GM19351 (cell line): ENCODE data around the gene RABGAP1L.
"Not testable (repeated sequence)": the region's sequence is repeated elsewhere in the genome, so short reads cannot be mapped to it uniquely, and the experiment has no call there.

Experiments
- ATAC-seq: cut with Tn5 transposase; IDR thresholded peaks from one replicate; pipeline ENCODE4 v1.9.1; 2021; ENCODE audit warnings: mild to moderate bottlenecking, moderate library complexity; ENCODE audit not compliant: unreplicated experiment

Gene RABGAP1L

DNA sequence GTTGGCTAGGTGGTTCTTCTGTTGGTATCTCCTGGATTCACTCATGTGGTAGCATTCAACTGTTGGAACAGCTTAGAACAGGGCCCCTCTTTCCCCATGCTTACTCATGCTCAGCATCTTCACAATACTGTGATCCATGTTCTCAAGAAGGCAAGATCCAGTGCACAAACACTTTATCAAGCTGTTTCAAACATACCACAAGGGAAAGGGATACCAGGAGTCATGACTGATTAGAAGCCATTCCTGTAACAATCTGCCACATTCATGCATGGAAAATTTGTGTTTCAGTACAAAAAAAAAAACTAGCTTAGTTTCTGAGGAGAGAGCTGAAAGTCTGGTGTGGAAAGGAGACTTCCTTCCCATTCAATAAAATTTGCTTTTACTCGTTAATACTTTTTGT is 670.7 kb downstream of the RABGAP1L start:
- ATAC-seq, result no peak

DNA sequence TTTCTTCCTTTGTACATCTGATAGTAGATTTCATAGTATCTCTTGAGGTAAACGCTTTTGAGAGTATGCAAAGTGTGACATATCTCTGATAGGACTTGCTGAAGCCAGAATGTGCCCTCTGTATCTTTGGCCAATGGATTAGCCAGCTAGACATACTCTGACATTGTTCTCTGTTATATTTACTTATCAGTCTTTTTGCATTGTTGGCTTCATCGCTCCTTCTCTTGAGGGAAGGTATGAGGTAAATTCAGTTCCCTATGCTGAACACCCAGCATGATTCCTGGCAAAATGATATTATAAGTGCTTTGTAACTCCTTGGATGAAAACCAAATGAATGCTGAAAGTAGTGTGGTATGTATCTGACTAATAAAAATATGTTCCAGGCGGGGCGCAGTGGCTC is 677.2 kb downstream of the RABGAP1L start:
- no peak for ATAC-seq

DNA sequence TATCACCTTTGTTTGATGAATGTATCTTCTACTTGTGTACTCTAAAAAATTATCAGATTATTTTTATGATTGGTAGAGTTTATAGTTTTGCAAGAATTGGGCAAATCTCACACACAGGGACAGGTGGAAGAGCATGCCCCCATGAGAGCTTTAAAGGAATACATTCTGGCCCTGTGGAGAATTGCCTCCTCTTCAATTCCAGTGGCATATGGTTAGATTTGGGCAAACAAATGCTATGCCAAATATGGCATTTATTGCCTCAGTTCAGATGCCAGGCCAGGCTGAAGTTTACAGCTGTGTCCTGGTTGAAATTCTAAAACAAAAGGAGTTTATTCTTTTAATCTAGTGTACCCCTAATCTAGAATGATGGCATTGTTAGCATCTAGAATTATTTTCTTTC is 678.1 kb downstream of the RABGAP1L start:
- no peak for ATAC-seq

DNA sequence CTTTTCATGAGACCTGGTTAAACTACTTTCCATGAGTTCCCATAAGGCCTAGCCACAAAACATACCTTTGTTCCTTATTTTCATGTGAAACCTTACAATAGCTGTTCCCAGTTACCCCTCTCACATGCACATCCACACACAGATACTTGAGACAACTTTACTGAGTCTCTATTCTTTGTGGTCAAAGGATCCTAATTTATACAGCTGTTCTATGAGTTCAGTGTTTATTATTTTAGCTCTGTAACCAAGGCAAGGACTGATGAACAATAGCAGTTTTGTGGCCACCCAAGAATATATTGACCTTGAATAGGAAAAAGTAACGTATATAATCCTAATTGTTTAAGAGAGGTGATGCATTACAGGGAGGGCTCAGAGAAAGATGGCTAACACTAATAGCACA is 679.9 kb downstream of the RABGAP1L start:
- ATAC-seq, result no peak

DNA sequence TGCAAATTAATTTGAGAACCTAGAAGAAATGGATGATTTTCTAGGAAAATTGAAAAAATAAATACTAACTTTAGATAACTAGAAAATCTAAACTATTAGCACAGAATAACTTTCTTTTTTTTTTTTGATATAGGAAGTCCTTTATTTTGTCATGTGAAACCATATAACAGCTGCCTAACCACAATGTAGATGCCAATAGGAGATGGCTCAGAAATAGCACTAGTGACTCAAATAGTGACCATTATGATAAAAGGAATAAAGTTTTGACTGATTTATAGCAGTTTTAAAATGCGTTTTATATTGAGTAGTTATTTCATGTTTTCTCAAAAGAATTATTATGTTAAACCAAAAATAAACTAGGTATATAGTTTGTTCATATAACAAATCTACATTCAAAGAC is 682.4 kb downstream of the RABGAP1L start:
- peak; percentile 81 for ATAC-seq

DNA sequence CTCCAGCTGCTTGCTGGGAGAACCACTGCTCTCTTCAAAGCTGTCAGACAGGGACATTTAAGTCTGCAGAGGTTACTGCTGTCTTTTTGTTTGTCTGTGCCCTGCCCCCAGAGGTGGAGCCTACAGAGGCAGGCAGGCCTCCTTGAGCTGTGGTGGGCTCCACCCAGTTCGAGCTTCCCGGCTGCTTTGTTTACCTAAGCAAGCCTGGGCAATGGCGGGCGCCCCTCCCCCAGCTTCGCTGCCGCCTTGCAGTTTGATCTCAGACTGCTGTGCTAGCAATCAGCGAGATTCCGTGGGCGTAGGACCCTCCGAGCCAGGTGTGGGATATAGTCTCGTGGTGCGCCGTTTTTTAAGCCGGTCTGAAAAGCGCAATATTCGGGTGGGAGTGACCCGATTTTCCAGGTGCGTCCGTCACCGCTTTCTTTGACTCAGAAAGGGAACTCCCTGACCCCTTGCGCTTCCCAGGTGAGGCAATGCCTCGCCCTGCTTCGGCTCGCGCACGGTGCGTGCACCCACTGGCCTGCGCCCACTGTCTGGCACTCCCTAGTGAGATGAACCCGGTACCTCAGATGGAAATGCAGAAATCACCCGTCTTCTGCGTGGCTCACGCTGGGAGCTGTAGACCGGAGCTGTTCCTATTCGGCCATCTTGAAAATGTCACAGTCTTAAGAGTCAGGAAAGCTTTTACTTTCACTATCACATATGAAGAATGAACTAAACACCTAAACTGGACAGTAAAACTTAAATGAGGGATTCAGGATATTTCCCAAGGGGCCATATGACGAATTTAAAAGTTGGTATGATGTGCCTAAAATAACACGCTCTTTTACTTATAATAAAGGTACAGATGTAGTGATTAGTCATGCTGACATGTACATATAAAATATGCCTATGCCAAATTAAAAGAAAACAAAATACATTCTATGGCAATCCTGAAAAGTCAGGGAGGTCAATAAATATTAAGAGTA is 689.6 kb downstream of the RABGAP1L start:
- not testable (repeated sequence) for ATAC-seq

DNA sequence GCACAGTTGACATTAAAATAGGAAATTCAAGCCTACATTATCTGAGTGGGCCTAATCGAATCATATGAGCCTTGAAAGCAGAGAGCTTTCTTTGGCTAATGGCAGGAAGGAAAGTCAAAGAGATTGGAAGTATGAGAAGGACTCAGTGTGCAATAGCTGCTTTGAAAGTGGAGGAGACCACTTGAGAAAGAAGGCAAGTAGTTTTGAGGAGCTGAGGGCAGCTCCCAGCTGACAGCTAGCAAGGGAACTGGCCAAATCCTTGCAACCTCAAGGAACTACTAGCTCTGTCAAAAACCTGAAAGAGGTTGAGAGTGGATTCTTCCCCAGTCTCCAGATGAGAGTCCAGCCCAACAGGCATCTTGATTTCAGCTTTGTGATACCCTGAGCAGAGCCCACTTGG is 691.4 kb downstream of the RABGAP1L start:
- no peak for ATAC-seq

DNA sequence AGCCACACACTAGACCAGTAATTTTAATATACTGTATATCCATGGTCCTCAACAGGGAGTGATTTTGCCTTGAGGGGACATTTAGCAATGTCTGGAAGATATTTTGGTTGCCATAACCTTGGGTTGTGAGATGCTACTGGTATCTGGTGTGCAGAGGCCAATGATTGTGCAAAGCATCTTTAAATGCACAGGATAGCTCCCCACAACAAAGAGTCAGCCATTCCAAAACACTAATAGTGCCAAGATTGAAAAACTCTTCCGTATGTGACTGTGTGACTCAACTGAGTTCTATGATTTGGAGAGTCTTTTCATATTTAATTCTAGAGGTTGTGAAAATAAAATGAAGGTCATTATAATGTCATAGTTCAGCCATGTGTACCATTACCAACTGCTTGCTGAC is 699.0 kb downstream of the RABGAP1L start:
- no peak for ATAC-seq

DNA sequence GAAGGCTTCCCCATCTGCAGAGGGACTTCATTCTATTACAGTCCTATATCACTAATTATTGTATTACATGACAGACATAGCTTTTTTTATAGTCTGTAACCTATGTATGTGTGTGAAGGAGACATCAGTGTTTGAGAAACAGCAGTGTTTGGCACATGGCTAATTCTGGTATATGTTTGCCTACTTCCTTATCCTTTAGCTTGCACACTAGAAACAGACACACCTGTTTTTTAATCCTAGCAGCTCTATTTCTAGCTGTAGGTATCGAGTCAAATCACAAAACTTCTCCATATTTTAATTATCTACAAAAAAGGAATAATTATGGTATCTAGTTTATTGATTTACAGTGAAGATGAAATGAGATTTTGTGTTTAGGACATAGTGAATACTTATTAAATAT is 711.0 kb downstream of the RABGAP1L start:
- no peak for ATAC-seq

DNA sequence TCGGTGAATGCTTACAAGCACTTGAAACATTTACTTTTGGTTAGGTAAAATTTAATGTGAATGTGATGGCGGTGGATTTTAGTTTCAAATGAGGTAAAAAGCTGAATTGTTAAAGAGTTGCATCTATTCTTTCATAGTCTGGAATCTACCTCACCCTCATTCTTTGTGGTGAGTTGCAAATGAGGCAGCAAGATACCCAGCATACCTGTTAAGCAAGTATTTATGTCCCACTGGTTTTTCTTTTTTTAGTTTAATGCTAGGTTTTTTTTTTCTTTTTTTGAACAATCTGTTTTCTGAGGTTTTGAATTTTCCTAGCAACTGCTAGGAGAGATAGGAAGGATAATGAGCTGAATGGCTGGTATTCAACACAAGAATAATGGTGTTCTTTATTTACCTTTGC is 712.6 kb downstream of the RABGAP1L start:
- ATAC-seq, result no peak

DNA sequence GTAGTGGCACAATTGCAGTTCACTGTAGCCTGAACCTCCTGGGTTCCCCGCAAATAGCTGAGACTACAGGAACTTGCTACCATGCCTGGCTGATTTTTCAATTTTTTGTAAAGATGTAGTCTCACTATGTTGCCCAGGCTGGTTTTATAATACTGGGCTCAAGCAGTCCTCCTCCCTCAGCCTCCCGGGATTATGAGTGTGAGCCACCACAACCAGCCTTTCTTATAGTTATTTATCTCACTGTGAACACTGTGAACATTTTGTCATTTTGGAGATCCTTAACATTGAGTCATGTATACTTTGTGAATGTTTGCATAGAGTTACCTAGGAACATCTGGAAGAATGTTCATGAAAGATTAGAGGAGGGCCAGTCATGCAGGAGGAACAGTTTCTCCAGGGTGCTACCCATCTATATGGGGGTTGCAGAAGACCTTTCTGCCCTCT is 713.3 kb downstream of the RABGAP1L start:
- ATAC-seq, result no peak

DNA sequence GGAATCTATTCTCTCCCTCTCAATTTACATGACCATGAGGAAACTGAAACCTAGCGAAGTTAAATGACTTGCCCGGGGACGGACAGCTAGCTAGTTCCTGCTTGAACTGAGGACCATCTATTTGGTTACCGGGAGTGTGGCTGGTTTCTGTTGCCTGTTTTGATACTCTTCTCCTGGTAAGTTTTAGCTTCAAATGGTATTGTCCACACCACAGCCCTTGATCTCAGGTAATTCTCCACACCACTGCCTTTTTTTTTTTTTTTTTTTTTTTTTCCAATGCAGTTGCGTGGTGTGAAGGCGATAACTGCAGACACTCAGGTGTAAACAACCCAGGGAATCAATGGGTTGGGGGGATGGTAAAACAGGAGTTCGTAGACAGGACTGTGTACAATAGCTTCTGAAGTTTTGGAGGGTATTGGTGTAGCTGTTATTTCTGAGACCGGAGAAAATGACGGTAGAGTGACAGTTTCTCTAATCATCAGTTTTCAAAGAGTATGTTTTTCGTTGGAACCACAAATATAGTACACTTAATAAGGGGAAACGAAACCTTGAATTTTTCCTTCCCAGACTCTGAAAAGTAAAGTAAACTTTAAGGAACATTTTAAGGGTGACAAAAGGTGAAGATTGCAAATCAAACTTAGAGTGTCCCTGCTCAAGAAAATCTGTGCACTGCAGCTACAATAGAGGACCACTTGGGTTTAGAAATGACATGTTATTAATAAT is 715.2 kb downstream of the RABGAP1L start:
- peak; percentile 69 for ATAC-seq

DNA sequence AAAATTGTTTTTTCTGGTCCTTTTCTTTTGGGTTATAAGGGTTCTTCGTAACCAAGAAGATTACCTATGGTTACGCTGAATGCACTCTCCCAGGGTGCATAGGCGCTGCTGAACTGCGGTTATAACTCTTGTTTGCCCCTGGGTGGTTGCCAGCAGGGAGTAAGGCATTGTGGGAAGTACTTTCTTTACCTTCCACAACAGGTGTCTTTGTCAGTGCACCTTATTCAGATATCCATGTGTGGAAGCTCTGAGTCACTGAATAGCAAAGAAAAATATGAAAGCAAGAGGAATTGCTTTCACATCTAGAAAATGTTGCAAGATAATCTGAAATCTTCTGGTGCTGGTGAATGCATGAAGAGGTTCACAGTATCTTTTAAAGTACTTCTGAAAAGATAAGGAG is 716.0 kb downstream of the RABGAP1L start:
- peak; percentile 29 for ATAC-seq

DNA sequence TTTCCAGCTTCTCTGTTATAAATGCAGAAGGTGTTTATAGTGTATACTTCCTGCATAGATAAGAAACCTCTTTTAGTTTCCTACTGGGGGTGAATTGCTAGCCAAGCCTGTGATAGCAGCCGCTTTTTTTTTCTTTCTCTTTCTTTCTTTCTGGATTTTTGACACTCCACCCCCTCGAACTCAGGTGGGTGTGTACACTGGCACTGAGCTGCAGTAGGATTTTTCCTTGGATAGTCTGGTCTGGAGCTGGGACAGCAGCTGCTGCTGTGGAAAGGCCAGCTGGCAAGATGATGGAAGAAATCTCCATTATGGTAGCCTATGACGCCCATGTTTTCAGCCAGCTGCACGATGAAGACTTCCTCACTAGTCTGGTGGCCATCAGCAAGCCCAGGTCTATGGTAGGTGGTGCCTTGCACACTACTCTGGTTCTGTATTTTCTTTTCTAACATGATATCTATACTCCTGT is 717.9 kb downstream of the RABGAP1L start:
- ATAC-seq, result no peak

DNA sequence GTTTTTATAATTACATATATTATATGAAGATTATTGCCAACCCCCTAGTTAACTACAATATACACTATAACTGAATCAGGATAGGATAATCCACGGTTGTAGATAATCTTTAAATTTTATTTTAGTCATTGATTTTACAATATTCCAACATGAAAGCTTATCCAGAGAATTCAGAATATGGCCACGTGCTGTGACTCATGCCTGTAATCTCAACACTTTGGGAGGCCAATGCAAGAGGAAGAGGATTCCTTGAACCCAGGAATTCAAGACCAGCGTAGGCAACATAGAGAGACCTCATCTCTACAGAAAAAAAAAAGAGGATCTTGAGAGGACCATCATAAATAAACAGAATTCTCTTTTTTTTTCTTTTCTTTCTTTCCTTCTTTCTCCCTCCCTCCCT is 720.9 kb downstream of the RABGAP1L start:
- no peak for ATAC-seq

DNA sequence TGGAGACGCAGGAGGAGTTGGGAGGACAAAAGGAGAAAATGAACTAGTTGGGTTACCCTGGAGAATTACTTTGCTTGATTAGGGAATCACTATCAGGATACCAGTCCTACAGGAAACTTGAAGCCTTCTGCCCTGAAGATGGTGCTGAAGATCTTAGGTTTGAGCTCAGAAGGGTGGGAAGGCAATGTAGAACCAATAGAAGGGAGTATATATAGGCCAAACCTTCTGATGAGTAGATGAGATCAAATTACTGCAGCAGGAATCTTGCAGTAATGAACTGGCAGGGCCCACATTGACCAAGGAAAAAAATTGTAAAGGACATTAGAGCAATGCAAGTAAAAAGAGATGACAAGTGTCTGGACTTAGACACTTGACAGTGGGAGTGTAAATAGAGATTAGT is 724.1 kb downstream of the RABGAP1L start:
- no peak for ATAC-seq

DNA sequence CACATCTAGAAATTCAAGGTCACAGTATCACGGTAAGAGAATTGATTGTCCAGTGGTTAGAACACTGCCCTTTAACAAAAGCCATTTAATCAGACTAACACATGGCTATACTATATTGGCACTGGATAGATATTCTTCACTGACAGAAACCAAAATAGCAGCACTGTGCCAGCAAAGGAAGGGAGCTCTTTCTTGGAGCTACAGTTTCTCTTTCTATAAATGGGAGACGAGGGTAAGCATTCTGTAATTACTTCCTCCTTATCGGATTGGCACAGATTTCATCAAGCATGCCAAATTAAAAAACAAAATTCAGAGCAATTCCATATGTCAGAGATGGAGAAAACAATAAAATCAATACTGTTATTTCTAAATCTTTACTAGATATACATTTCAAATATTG is 724.7 kb downstream of the RABGAP1L start:
- ATAC-seq, result no peak

DNA sequence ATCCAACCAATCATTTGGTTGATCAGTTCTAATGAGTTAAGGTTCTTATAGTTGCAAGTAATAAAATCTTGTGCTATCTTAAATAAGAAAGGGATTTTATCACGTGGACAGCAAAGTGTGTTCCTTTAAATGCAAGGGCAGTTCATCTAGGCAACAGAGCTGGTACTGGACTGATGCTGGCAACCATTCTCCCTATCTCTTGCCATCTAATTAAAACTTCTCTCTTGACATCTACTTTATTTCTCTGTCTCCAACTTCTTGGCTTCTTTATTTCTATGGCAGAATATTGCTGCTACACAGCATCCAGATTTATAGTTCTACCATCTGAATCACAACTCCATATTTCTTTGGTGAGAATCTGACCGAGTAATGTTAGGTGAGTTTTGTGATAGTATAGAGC is 725.2 kb downstream of the RABGAP1L start:
- no peak for ATAC-seq

DNA sequence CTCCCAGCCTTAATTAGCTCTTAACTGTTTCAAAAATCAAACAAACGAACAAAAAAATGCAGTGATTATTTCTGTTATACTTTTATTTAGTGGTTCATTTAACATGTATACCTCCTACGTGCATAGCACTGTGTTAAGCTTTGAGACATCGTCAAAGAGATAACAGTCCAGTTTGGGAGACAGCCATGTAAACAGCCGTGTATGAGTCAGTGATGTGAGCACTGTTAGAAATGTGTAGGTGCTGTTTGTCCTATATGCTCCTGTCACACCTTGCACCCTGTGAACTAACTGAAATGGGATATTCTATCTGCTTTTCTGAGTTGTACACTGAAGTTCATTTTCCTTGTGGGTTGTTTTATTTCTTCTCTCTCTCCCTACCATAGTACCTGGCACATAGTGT is 730.7 kb downstream of the RABGAP1L start:
- no peak for ATAC-seq

DNA sequence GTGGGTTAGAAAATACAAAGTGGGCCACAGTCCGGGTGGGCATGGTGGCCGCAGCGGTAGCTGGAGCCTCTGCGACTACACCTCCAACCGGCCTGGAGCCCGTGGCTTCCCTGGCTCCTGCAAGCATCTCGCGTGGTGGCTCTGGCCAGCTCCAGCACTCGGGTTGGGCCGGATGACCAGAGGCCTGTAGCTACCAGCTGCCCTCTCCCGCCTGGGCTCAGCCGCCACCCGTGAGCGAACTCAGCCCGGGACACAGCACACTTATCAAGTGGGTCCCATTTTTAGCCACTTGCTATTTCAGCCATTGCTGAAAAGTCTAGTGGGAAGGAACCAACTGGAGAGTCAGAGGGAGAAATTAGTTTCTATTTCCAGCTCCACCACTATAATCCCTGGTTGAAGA is 732.7 kb downstream of the RABGAP1L start:
- ATAC-seq, result no peak

DNA sequence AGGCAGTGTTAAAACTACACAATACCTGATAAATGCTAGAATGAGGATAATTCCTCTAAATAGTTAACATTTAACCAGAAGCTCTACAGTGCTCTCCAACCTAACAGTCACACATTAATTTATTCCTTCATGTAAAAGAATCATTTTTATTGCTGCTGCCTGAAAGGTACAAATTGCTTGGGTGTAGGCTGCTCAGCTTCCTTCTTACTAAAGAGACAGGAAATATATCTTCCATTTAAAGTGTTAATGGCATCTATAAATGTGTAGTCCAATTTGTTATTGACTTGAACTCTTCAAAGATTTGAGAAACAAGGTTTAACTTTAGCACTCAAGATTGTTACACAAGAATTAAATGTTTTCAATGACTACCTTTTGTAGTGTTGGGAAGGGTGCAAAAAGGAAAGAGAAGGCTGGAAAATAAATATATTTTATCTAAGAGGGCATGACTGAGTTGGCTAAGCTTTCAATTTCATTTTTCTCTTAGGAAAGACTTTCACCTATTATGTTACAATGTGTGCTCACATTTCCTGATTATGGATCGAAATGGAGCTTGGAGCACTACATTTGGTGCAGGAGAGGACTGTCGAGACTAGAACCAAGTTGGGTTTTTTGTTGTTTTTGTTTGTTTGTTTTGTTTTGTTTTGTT is 734.9 kb downstream of the RABGAP1L start:
- ATAC-seq, result no peak
